ENCODE results near the gene TYSND1. TPM values are rescaled to one million over a fixed set of nuclear protein-coding genes. Genes with fewer than 3 reads are reported as not detected.

Gene TYSND1
- total RNA-seq, 3 donors from 2014 or later: 11.6 to 11.9 (median 11.8) TPM

DNA sequence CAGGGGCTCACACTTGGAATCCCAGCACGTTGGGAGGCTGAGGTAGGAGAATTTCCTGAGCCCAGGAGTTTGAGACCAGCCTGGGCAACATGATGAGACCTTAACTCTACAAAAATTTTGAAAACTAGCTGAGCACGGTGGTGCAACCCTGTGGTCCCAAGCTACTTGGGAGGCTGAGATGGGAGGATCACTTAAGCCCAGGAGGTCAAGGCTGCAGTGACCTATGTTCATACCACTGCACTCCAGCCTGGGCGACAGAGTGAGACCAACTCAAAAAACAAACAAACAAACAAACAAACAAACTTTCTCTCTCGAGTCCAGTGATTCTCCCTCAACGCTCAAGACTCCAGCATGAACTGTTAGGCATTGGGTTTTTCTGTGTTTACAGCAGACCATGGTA, 2.0 kb upstream of the TYSND1 start:
- DNase-seq (no peak), ATAC-seq (no peak)
- Mint-ChIP-seq H3K4me3 (no peak overlapping the region), H3K36me3 (ENCODE audit: insufficient read depth) (peaks cover 30% of the 10 kb centered on the region), H3K9me3 (no peaks in the 10 kb centered on the region), H3K27me3 (ENCODE audit: low read depth) (no peaks in the 10 kb centered on the region), H3K4me1 (ENCODE audit: low read depth) (peaks cover 26% of the 10 kb centered on the region)

DNA sequence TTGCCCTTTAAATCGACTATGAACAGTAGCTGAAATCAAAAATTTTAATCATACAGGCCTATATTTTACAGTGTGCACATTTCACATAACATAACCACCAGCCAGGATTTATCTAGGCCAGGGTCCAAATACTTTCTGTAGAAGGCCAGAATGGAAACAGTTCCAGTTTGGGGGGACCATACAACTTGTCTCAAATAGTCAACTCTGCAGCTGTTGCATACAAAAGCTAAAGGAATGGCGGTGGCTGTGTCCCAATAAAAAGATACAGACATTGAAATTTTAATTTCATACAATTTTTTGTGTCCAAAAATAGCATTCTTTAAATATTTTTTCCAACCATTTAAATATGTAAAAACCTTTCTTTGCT, 742 bp upstream of the TYSND1 start:
- Mint-ChIP-seq H3K9me3 (no peaks in the 10 kb centered on the region), H3K36me3 (ENCODE audit: insufficient read depth) (peaks cover 19% of the 10 kb centered on the region), H3K27me3 (ENCODE audit: low read depth) (no peaks in the 10 kb centered on the region), H3K4me1 (ENCODE audit: low read depth) (peaks cover 35% of the 10 kb centered on the region), H3K4me3 (peak overlapping the region; percentile 79)
- DNase-seq (no peak), ATAC-seq (no peak)

GRCh38 chr10:70145666-70146488, 623 bp downstream of the TYSND1 start:
- ATAC-seq: peak; percentile 69 to 71
- DNase-seq: peak; percentile 64
- Mint-ChIP-seq H3K36me3 (ENCODE audit: insufficient read depth) (peaks cover 8% of the 10 kb centered on the region), H3K4me1 (ENCODE audit: low read depth) (peaks cover 35% of the 10 kb centered on the region), H3K4me3 (peak overlapping the region; percentile 88), H3K27me3 (ENCODE audit: low read depth) (no peaks in the 10 kb centered on the region), H3K9me3 (no peaks in the 10 kb centered on the region)

DNA sequence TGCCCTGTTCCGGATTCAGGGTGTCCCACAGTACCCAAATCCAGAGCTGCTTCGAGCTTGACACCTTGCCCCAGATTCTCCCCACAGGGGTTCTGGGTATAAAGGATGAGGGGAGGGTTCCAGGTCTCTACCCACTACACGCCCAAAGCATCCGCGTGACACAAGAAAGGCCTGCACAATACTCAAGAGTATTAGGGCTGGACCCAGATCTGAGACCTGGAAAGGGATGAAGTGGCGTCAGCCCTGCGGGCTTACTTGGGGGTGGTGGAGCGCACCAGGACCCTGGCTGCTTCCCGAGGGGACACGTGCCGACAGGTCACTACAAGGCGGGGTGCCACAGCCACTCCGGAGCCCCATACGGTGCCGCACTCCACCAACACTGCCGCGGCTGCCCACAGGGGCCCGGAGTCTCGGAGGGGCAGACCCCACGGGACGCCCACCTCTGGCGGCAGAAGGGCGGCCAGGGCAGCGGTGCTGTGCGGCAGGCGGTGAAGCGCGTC, 1.3 kb downstream of the TYSND1 start:
- H3K27me3 Mint-ChIP-seq (ENCODE audit: low read depth): no peaks in the 10 kb centered on the region
- H3K9me3 Mint-ChIP-seq: no peaks in the 10 kb centered on the region
- peak overlapping the region; percentile 88 for H3K4me3 Mint-ChIP-seq
- no peak for ATAC-seq
- peaks cover 9% of the 10 kb centered on the region for H3K36me3 Mint-ChIP-seq (ENCODE audit: insufficient read depth)
- peaks cover 33% of the 10 kb centered on the region for H3K4me1 Mint-ChIP-seq (ENCODE audit: low read depth)
- DNase-seq: no peak

GRCh38 chr10:70144372-70145110, 2.0 kb downstream of the TYSND1 start:
- ATAC-seq: no peak
- Mint-ChIP-seq H3K36me3 (ENCODE audit: insufficient read depth) (peaks cover 6% of the 10 kb centered on the region), H3K4me1 (ENCODE audit: low read depth) (peaks cover 33% of the 10 kb centered on the region), H3K4me3 (peak overlapping the region; percentile 88), H3K27me3 (ENCODE audit: low read depth) (no peaks in the 10 kb centered on the region), H3K9me3 (no peaks in the 10 kb centered on the region)
- DNase-seq: no peak

GRCh38 chr10:70142555-70142954, 3.9 kb downstream of the TYSND1 start:
- Mint-ChIP-seq H3K9me3 (no peaks in the 10 kb centered on the region), H3K36me3 (ENCODE audit: insufficient read depth) (peaks cover 9% of the 10 kb centered on the region), H3K4me3 (no peak overlapping the region), H3K27me3 (ENCODE audit: low read depth) (no peaks in the 10 kb centered on the region), H3K4me1 (ENCODE audit: low read depth) (peaks cover 35% of the 10 kb centered on the region)
- DNase-seq: no peak
- ATAC-seq: no peak

DNA sequence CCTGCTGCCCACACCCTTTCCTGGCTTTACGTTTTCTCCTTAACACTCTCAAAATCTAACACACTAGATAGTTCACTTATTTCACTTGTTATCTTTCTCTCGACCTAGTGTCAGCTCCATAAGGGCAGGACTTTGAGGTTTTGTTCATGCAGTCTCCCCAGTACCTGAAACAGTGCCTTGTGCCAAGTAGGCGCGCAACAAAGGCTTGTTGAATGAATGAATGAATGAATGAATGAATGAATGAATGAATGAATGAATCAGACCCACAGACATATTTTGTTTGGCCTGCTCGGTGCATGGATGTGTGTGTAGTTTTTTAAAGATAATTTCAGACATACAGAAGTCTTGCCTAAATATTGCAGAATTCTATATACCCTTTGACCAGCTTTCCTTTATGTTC, 6.2 kb downstream of the TYSND1 start:
- peaks cover 28% of the 10 kb centered on the region for H3K4me1 Mint-ChIP-seq (ENCODE audit: low read depth)
- peaks cover 10% of the 10 kb centered on the region for H3K36me3 Mint-ChIP-seq (ENCODE audit: insufficient read depth)
- no peak for ATAC-seq
- no peaks in the 10 kb centered on the region for H3K9me3 Mint-ChIP-seq
- no peak for DNase-seq
- no peaks in the 10 kb centered on the region for H3K27me3 Mint-ChIP-seq (ENCODE audit: low read depth)
- no peak overlapping the region for H3K4me3 Mint-ChIP-seq

DNA sequence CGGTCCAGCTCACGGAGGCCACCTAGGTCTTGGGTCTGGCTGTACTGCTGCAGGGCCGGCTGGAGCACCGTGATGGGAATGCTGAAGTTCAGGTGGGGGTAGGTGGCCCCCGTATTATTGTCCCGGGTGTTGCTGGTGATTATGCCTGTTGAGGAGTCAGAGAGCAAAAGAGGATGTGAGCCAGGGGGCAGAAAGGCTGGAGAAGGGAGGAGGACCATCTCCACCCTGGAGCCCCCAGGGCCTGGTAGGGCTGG, 6.6 kb downstream of the TYSND1 start:
- H3K4me1 Mint-ChIP-seq (ENCODE audit: low read depth): peaks cover 25% of the 10 kb centered on the region
- H3K36me3 Mint-ChIP-seq (ENCODE audit: insufficient read depth): peaks cover 10% of the 10 kb centered on the region
- no peak overlapping the region for H3K4me3 Mint-ChIP-seq
- DNase-seq: no peak
- H3K9me3 Mint-ChIP-seq: no peaks in the 10 kb centered on the region
- ATAC-seq: no peak
- no peaks in the 10 kb centered on the region for H3K27me3 Mint-ChIP-seq (ENCODE audit: low read depth)

DNA sequence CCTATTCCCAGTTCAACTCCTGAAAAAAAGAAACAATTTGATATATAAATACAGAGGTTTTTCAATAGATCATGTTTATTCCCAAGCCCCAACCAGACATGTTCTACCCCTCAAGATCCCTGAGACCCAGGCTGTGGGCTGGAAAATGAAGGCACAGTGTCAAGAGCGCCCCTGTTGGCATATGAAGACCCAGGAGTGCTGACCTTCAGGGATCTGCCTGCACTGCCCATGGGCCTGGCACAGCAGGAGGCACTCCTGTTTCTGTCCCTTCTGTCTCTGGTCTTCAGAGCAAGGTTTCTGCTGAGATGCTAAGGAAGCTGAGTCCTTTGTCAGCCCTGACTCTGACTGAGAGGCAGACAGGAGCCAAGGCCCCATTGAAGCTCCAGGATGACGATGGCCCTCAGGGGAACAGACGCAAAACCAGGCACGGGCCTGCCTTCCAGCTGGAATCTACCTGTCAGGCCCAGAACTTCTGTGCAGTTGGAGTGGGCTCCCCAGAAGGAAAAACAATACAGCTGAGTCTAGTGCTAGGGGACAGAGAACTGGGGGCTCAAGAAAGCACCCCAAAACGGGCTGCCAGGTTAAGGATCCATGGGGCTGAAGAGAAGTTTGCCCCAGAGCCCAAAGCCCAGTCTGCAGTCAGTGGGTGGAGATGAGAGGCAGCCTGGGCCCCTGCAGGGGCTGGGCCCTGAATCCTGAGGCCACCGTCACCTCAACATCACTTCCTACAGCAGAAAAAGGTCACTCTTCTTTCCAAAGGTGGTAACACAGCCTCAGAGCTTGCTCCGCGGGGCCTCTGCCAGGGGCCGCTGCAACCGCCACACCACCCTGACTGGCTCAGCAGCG, 7.1 kb downstream of the TYSND1 start:
- H3K4me3 Mint-ChIP-seq: no peak overlapping the region
- peaks cover 19% of the 10 kb centered on the region for H3K4me1 Mint-ChIP-seq (ENCODE audit: low read depth)
- peaks cover 10% of the 10 kb centered on the region for H3K36me3 Mint-ChIP-seq (ENCODE audit: insufficient read depth)
- DNase-seq: no peak
- ATAC-seq: no peak
- H3K27me3 Mint-ChIP-seq (ENCODE audit: low read depth): no peaks in the 10 kb centered on the region
- no peaks in the 10 kb centered on the region for H3K9me3 Mint-ChIP-seq

- H3K36me3 Mint-ChIP-seq (ENCODE audit: insufficient read depth): peaks cover 10% of the 10 kb centered on the region
- H3K4me1 Mint-ChIP-seq (ENCODE audit: low read depth): peaks cover 8% of the 10 kb centered on the region
- H3K4me3 Mint-ChIP-seq: no peak overlapping the region
- ATAC-seq (no peak), DNase-seq (no peak)
- no peaks in the 10 kb centered on the region for H3K27me3 Mint-ChIP-seq (ENCODE audit: low read depth)
- no peaks in the 10 kb centered on the region for H3K9me3 Mint-ChIP-seq
Observed at GRCh38 chr10:70137927-70138883, 8.3 kb downstream of the TYSND1 start.

DNA sequence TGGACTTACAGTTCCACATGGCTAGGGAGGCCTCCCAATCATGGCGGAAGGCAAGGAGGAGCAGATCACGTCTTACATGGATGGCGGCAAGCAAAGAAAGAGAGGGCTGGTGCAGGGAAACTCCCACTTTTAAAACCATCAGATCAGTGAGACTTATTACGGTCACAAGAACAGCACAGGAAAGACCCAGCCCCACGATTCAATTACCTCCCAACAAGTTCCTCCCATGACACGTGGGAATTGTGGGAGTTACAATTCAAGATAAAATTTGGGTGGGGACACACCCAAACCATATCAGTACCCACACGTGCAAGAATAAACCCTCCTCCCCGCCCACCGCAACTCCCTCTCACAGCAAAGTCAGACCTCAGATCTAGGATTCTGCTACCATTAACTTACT, 9.4 kb downstream of the TYSND1 start:
- no peaks in the 10 kb centered on the region for H3K27me3 Mint-ChIP-seq (ENCODE audit: low read depth)
- ATAC-seq (no peak), DNase-seq (no peak)

DNA sequence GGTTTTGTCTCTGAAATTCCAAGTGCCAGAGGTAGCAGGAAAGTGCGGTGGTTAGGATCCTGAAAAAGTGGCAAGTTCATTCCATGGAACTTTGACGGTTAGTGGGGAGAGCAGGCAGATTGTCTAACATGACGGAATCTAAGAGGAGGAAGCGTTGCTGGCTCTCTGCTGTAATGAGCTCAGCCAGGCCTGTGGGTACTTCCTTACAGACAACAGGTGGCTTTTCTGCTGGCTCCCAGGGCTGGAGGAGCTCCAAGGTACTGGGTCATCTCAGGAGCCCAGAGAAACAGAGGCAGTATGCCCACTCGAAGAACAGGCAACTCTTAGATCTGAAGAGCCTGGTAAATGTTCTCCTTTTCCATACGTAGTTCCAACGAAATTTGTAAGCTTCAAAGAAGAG, 10.8 kb downstream of the TYSND1 start:
- H3K9me3 Mint-ChIP-seq: no peaks in the 10 kb centered on the region
- H3K4me1 Mint-ChIP-seq (ENCODE audit: low read depth): peaks cover 16% of the 10 kb centered on the region
- H3K4me3 Mint-ChIP-seq: no peak overlapping the region
- no peaks in the 10 kb centered on the region for H3K27me3 Mint-ChIP-seq (ENCODE audit: low read depth)
- DNase-seq (no peak), ATAC-seq (no peak)
- peaks cover 9% of the 10 kb centered on the region for H3K36me3 Mint-ChIP-seq (ENCODE audit: insufficient read depth)

More for the DNA sequence above, 9.4 kb downstream of the TYSND1 start:
- Mint-ChIP-seq H3K4me3 (no peak overlapping the region), H3K4me1 (ENCODE audit: low read depth) (peaks cover 9% of the 10 kb centered on the region), H3K36me3 (ENCODE audit: insufficient read depth) (peaks cover 10% of the 10 kb centered on the region), H3K9me3 (no peaks in the 10 kb centered on the region)

GRCh38 chr10:70135046-70135445, 11.5 kb downstream of the TYSND1 start:
- ATAC-seq (no peak), DNase-seq (no peak)
- H3K9me3 Mint-ChIP-seq: no peaks in the 10 kb centered on the region
- H3K4me3 Mint-ChIP-seq: no peak overlapping the region
- peaks cover 18% of the 10 kb centered on the region for H3K4me1 Mint-ChIP-seq (ENCODE audit: low read depth)
- H3K27me3 Mint-ChIP-seq (ENCODE audit: low read depth): no peaks in the 10 kb centered on the region
- H3K36me3 Mint-ChIP-seq (ENCODE audit: insufficient read depth): peaks cover 8% of the 10 kb centered on the region
